Suprapubic skin (tissue), 4 donors: ENCODE measurements around the gene UXS1.

Source experiments
- CTCF ChIP-seq, 2 donors: fragments of 200-600 bp in 1 of 2; fragments of 450-650 bp in 1 of 2; sonication (generic) in 1 of 2; IDR thresholded peaks; one replicate each; pipeline ENCODE4 v1.5.1; 2016 to 2019; ENCODE audit warnings: antibody characterized with exemption in 2 of 2, mild to moderate bottlenecking in 1 of 2, moderate library complexity in 1 of 2
- POLR2A ChIP-seq, 2 donors: fragments of 450-650 bp; IDR thresholded peaks; one replicate each; pipeline ENCODE4 v1.6.1; 2017; ENCODE audit warnings: antibody characterized with exemption in 2 of 2, mild to moderate bottlenecking in 2 of 2, moderate library complexity in 2 of 2
- POLR2AphosphoS5 ChIP-seq, 3 donors: sonication (generic); formaldehyde crosslinking; IDR thresholded peaks; one replicate each; pipeline ENCODE4 v1.6.1; 2017; ENCODE audit warnings: antibody characterized with exemption in 3 of 3

GRCh38 chr2:106085181-106085940 is 108.7 kb downstream of the UXS1 start:
- TF ChIP-seq POLR2A (IDR thresholded peaks at IDR 0.05) (no peak), CTCF (IDR thresholded peaks at IDR 0.05) (peak in 1 of 2 donors; percentile 23), POLR2AphosphoS5 (IDR thresholded peaks at IDR 0.05) (no peak)
